Esophagus muscularis mucosa (tissue), 3 donors: ENCODE results near the gene PRR7.

Source experiments
- CTCF ChIP-seq, 3 experiments: fragments of 200-600 bp in 2 of 3; fragments of 450-650 bp in 1 of 3; sonication (generic) in 2 of 3; IDR thresholded peaks; one replicate each; pipeline ENCODE4 v1.5.1; 2017 to 2019; ENCODE audit warnings: antibody characterized with exemption in 3 of 3, mild to moderate bottlenecking in 2 of 3, moderate library complexity in 1 of 3
- POLR2A ChIP-seq: fragments of 450-650 bp; IDR thresholded peaks from one replicate; pipeline ENCODE4 v1.6.1; 2017; ENCODE audit warnings: antibody characterized with exemption, moderate library complexity, mild to moderate bottlenecking, low read depth
- POLR2AphosphoS5 ChIP-seq, 2 donors: sonication (generic); formaldehyde crosslinking; IDR thresholded peaks; one replicate each; pipeline ENCODE4 v1.6.1; 2017; ENCODE audit warnings: antibody characterized with exemption in 2 of 2

- TF ChIP-seq CTCF (IDR thresholded peaks at IDR 0.05) (no peak), POLR2A (no peak), POLR2AphosphoS5 (IDR thresholded peaks at IDR 0.05) (no peak)
Observed at GRCh38 chr5:177435847-177436536, 10.6 kb upstream of the PRR7 start.
